HCT116 (cell line): ENCODE results near the gene PCSK9.

Experiments used
- CTCF ChIP-seq, 3 experiments: fragments of 200-600 bp in 1 of 3; sonication (generic) in 1 of 3; IDR thresholded peaks in 2 of 3; conservative IDR thresholded peaks in 1 of 3; 2 replicates each; pipeline ENCODE4 v1.5.1; 2012 to 2017; ENCODE audit warnings: low read depth in 2 of 3, low read length in 2 of 3, antibody characterized with exemption in 1 of 3, borderline replicate concordance in 1 of 3, control low read depth in 1 of 3, mild to moderate bottlenecking in 1 of 3, mixed read lengths in 1 of 3, mixed run types in 1 of 3, moderate library complexity in 1 of 3; ENCODE audit not compliant: insufficient read depth in 1 of 3
- EGR1 ChIP-seq: IDR thresholded peaks from 2 replicates; pipeline ENCODE4 v1.6.1; 2012; ENCODE audit warnings: low read depth
- FOSL1 ChIP-seq: IDR thresholded peaks from 2 replicates; pipeline ENCODE4 v1.6.1; 2012; ENCODE audit warnings: low read depth
- POLR2A ChIP-seq: IDR thresholded peaks from 2 replicates; pipeline ENCODE4 v1.7.0; 2011; ENCODE audit warnings: borderline replicate concordance; ENCODE audit not compliant: insufficient read depth, insufficient read length; ENCODE audit errors: extremely low read depth
- POLR2AphosphoS5 ChIP-seq: IDR thresholded peaks from 2 replicates; pipeline ENCODE4 v1.6.1; 2011; ENCODE audit warnings: mild to moderate bottlenecking, low read depth, low read length, moderate library complexity
- RAD21 ChIP-seq: IDR thresholded peaks from 2 replicates; pipeline ENCODE4 v1.6.1; 2012; ENCODE audit warnings: low read depth, mild to moderate bottlenecking
- SIN3A ChIP-seq: IDR thresholded peaks from 2 replicates; pipeline ENCODE4 v1.6.1; 2012; ENCODE audit warnings: low read depth
- SRF ChIP-seq: IDR thresholded peaks from 2 replicates; pipeline ENCODE4 v1.6.1; 2012; ENCODE audit warnings: low read depth
- TCF7L2 ChIP-seq: IDR thresholded peaks from 2 replicates; pipeline ENCODE4 v1.7.0; 2011; ENCODE audit warnings: borderline replicate concordance, inconsistent platforms; ENCODE audit not compliant: insufficient read depth, insufficient read length; ENCODE audit errors: extremely low read depth
- YY1 ChIP-seq: IDR thresholded peaks from 2 replicates; pipeline ENCODE4 v1.6.1; 2011; ENCODE audit warnings: low read length, low read depth, moderate library complexity, mild to moderate bottlenecking; ENCODE audit not compliant: insufficient replicate concordance; ENCODE audit errors: extremely low read depth
- ZBTB33 ChIP-seq: IDR thresholded peaks from 2 replicates; pipeline ENCODE4 v1.6.1; 2011; ENCODE audit warnings: mild to moderate bottlenecking, low read length, moderate library complexity; ENCODE audit not compliant: insufficient replicate concordance; ENCODE audit errors: extremely low read depth
- TF ChIP-seq, protein P1 (sequence below): IDR thresholded peaks from 2 replicates; pipeline ENCODE4 v1.6.1; 2012; ENCODE audit warnings: low read depth
- TF ChIP-seq, protein P2 (sequence below): IDR thresholded peaks from 2 replicates; pipeline ENCODE4 v1.6.1; 2012

DNA sequence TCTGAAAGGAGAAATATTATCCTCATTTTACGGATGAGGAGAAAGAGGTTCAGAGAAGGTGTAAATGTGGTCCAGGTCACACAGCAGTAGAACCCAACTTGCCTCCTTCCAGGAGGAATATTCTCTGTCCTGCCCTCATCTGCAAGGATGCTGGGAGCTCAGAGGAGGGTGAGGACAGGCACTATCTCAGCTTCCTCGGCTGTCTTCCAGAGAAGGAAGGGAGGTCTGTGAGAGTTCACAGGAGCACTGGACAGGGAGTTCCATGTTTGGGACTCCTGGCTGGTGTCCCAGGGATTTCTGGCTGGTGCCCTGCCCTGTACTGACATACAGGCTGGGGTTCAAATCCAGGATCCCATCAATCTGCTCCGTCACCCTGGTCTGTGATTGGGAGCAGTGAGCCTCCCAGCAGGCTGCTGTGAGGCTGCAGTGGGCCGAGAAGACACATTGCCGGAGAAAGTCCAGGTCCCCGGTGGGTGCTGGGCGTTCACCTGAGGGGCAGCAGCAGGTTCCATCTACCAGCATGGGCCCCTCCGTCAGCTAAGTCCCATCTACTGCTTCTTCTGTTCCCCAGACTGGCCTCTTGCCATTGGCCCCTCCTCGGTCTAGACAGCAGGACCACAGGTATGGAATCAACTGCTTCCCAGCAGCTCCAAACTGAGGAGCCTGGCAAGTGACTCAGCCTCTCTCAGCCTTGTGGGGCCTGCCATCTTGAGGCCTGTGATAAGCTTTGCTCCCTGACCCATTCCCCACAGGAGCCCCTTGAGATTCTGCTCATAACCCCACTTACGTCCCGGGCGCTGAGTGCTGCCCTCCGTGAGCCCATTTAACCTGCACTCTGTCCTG is 49.2 kb upstream of the PCSK9 start:
- TF ChIP-seq FOSL1 (no peak), POLR2A (no peak), CTCF (IDR thresholded peaks at IDR 0.05 in 2 of 3, conservative IDR thresholded peaks at IDR 0.05 in 1 of 3; ENCODE audit: borderline replicate concordance in 1 of 3, insufficient read depth in 1 of 3, low read depth in 2 of 3, low read length in 2 of 3) (no peak), SIN3A (no peak), ZBTB33 (no peak), RAD21 (no peak), TCF7L2 (no peak), YY1 (no peak), POLR2AphosphoS5 (no peak), SRF (no peak), EGR1 (no peak)
- TF ChIP-seq, protein P1, sequence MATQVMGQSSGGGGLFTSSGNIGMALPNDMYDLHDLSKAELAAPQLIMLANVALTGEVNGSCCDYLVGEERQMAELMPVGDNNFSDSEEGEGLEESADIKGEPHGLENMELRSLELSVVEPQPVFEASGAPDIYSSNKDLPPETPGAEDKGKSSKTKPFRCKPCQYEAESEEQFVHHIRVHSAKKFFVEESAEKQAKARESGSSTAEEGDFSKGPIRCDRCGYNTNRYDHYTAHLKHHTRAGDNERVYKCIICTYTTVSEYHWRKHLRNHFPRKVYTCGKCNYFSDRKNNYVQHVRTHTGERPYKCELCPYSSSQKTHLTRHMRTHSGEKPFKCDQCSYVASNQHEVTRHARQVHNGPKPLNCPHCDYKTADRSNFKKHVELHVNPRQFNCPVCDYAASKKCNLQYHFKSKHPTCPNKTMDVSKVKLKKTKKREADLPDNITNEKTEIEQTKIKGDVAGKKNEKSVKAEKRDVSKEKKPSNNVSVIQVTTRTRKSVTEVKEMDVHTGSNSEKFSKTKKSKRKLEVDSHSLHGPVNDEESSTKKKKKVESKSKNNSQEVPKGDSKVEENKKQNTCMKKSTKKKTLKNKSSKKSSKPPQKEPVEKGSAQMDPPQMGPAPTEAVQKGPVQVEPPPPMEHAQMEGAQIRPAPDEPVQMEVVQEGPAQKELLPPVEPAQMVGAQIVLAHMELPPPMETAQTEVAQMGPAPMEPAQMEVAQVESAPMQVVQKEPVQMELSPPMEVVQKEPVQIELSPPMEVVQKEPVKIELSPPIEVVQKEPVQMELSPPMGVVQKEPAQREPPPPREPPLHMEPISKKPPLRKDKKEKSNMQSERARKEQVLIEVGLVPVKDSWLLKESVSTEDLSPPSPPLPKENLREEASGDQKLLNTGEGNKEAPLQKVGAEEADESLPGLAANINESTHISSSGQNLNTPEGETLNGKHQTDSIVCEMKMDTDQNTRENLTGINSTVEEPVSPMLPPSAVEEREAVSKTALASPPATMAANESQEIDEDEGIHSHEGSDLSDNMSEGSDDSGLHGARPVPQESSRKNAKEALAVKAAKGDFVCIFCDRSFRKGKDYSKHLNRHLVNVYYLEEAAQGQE, result no peak
- TF ChIP-seq, protein P2, sequence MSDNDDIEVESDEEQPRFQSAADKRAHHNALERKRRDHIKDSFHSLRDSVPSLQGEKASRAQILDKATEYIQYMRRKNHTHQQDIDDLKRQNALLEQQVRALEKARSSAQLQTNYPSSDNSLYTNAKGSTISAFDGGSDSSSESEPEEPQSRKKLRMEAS, result no peak
